HepG2 (cell line): ENCODE data around the gene FAM53C. TPM values are rescaled to one million over a fixed set of nuclear protein-coding genes. Genes with fewer than 3 reads are reported as not detected.

Source experiments
- CAMTA2 ChIP-seq: sonication (generic); formaldehyde crosslinking; IDR thresholded peaks from 2 replicates; pipeline ENCODE4 v1.4.0; 2020; ENCODE audit warnings: mild to moderate bottlenecking, missing genetic modification reagents, borderline replicate concordance
- JDP2 ChIP-seq: sonication (generic); formaldehyde crosslinking; IDR thresholded peaks from 2 replicates; pipeline ENCODE4 v1.8.1; 2022; ENCODE audit warnings: missing genetic modification reagents, borderline replicate concordance
- REPIN1 ChIP-seq: sonication (generic); formaldehyde crosslinking; IDR thresholded peaks from 2 replicates; pipeline ENCODE4 v1.8.0; 2022; ENCODE audit warnings: missing genetic modification reagents, low read depth, mild to moderate bottlenecking, borderline replicate concordance
- TCF7L2 ChIP-seq: IDR thresholded peaks from 2 replicates; pipeline ENCODE4 v1.6.1; 2011; ENCODE audit warnings: mild to moderate bottlenecking, low read depth, low read length, moderate library complexity
- ZNF143 ChIP-seq: sonication (generic); formaldehyde crosslinking; IDR thresholded peaks from 2 replicates; pipeline ENCODE4 v1.4.0; 2020; ENCODE audit warnings: missing genetic modification reagents
- ZNF766 ChIP-seq: sonication (generic); formaldehyde crosslinking; IDR thresholded peaks from 2 replicates; pipeline ENCODE4 v1.5.0; 2020; ENCODE audit warnings: missing genetic modification reagents, borderline replicate concordance
- polyA plus RNA-seq, 8 experiments: library from polyadenylated mRNA; depleted of rRNA in 3 of 8; stranded (reverse) in 7 of 8; unstranded in 1 of 8; fragments of >200 nt; fragmentation: Illumina TruSeq in 4 of 8; extraction: Trizol in 4 of 8; gene quantifications; 2 replicates each; pipeline versions ENCODE4 v1.2.1 to v1.2.3, GENCODE V29; 2011 to 2016; ENCODE audit warnings: low read depth in 4 of 8, missing spikeins in 1 of 8, mixed read lengths in 1 of 8; ENCODE audit not compliant: insufficient read depth in 1 of 8
- total RNA-seq, 5 experiments: library from RNA; depleted of rRNA; stranded (reverse); fragments of >200 nt; fragmentation: Illumina TruSeq; extraction: Trizol; gene quantifications; 2 replicates each; pipeline ENCODE4 v1.2.3, GENCODE V29; 2016; ENCODE audit warnings: low read depth in 1 of 5
- TF ChIP-seq, protein P1 (sequence below), 2 experiments: fragments of 450-650 bp in 1 of 2; sonication (generic) in 1 of 2; formaldehyde crosslinking in 1 of 2; IDR thresholded peaks; 2 replicates each; pipeline versions ENCODE4 v1.6.1 to v1.8.0; 2016 to 2022; ENCODE audit warnings: antibody characterized with exemption in 1 of 2, mild to moderate bottlenecking in 1 of 2, missing genetic modification reagents in 1 of 2
- TF ChIP-seq, protein P2 (sequence below): sonication (generic); formaldehyde crosslinking; IDR thresholded peaks from 2 replicates; pipeline ENCODE4 v1.5.0; 2020; ENCODE audit warnings: mild to moderate bottlenecking, missing genetic modification reagents, borderline replicate concordance
- TF ChIP-seq, protein P3 (sequence below): IDR thresholded peaks from 2 replicates; pipeline ENCODE4 v1.6.1; 2012; ENCODE audit warnings: low read length, improper control_type of control experiment

The FAM53C gene
- total and polyA plus RNA-seq, 2 of the 13 experiments (the other 11 are each of a cell fraction or from before 2014, with no cell fraction given), result 26.9 to 30.1 TPM

DNA sequence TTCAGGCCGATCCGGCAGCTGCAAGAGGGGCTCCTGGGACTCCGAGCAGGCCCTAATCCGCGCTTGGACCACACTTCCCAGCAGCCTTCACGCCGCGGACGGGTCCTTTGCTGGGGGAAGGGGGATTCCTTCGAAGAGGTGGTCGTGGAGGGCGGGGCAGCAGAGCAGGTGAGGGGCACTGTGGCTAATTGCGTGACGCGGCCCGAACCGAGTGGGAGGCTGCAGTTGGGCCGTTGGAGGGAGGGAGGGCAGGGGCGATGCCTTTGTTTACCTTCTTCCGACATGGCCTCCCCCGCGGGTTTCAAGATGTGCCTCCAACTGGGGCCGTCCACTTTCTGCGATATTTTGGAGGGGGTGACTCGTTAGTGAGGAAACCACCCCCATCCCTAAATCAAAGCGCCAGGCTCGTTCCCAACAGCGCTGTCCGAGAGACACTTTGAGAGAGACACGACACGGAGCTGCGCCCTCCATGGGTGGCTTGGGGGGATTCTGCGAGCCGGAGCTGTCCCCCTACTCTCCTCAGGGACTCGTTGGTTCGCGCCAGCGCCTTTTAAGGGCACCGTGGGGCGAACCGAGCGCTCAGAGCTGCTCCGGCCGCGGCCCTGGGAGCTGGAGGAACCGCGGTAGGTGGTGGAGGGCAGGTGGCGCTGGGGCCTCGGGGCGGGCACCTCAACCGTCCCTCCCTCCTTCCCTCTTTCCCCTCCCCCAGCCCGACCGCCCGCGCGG lies at the start of gene FAM53C (continued):
- TF ChIP-seq REPIN1 (CRISPR knock-in tag), result peak; percentile 86; the same call in 1 of the 2 replicates
- TF ChIP-seq ZNF143, result peak; percentile 91
- TF ChIP-seq, protein P1, sequence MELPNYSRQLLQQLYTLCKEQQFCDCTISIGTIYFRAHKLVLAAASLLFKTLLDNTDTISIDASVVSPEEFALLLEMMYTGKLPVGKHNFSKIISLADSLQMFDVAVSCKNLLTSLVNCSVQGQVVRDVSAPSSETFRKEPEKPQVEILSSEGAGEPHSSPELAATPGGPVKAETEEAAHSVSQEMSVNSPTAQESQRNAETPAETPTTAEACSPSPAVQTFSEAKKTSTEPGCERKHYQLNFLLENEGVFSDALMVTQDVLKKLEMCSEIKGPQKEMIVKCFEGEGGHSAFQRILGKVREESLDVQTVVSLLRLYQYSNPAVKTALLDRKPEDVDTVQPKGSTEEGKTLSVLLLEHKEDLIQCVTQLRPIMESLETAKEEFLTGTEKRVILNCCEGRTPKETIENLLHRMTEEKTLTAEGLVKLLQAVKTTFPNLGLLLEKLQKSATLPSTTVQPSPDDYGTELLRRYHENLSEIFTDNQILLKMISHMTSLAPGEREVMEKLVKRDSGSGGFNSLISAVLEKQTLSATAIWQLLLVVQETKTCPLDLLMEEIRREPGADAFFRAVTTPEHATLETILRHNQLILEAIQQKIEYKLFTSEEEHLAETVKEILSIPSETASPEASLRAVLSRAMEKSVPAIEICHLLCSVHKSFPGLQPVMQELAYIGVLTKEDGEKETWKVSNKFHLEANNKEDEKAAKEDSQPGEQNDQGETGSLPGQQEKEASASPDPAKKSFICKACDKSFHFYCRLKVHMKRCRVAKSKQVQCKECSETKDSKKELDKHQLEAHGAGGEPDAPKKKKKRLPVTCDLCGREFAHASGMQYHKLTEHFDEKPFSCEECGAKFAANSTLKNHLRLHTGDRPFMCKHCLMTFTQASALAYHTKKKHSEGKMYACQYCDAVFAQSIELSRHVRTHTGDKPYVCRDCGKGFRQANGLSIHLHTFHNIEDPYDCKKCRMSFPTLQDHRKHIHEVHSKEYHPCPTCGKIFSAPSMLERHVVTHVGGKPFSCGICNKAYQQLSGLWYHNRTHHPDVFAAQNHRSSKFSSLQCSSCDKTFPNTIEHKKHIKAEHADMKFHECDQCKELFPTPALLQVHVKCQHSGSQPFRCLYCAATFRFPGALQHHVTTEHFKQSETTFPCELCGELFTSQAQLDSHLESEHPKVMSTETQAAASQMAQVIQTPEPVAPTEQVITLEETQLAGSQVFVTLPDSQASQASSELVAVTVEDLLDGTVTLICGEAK (IDR thresholded peaks at IDR 0.05), result no peak
- TF ChIP-seq, protein P1 (CRISPR knock-in tag; IDR thresholded peaks at IDR 0.05), result no peak; the same call in 1 of the 2 replicates
- no peak for TF ChIP-seq CAMTA2 (CRISPR knock-in tag)
- TF ChIP-seq, protein P2, sequence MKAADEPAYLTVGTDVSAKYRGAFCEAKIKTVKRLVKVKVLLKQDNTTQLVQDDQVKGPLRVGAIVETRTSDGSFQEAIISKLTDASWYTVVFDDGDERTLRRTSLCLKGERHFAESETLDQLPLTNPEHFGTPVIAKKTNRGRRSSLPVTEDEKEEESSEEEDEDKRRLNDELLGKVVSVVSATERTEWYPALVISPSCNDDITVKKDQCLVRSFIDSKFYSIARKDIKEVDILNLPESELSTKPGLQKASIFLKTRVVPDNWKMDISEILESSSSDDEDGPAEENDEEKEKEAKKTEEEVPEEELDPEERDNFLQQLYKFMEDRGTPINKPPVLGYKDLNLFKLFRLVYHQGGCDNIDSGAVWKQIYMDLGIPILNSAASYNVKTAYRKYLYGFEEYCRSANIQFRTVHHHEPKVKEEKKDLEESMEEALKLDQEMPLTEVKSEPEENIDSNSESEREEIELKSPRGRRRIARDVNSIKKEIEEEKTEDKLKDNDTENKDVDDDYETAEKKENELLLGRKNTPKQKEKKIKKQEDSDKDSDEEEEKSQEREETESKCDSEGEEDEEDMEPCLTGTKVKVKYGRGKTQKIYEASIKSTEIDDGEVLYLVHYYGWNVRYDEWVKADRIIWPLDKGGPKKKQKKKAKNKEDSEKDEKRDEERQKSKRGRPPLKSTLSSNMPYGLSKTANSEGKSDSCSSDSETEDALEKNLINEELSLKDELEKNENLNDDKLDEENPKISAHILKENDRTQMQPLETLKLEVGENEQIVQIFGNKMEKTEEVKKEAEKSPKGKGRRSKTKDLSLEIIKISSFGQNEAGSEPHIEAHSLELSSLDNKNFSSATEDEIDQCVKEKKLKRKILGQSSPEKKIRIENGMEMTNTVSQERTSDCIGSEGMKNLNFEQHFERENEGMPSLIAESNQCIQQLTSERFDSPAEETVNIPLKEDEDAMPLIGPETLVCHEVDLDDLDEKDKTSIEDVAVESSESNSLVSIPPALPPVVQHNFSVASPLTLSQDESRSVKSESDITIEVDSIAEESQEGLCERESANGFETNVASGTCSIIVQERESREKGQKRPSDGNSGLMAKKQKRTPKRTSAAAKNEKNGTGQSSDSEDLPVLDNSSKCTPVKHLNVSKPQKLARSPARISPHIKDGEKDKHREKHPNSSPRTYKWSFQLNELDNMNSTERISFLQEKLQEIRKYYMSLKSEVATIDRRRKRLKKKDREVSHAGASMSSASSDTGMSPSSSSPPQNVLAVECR (CRISPR knock-in tag), result peak; percentile 69; the same call in 1 of the 2 replicates
- TF ChIP-seq ZNF766 (CRISPR knock-in tag), result peak; percentile 86; the same call in 1 of the 2 replicates
- no peak for TF ChIP-seq JDP2 (CRISPR knock-in tag)
- TF ChIP-seq, protein P3, sequence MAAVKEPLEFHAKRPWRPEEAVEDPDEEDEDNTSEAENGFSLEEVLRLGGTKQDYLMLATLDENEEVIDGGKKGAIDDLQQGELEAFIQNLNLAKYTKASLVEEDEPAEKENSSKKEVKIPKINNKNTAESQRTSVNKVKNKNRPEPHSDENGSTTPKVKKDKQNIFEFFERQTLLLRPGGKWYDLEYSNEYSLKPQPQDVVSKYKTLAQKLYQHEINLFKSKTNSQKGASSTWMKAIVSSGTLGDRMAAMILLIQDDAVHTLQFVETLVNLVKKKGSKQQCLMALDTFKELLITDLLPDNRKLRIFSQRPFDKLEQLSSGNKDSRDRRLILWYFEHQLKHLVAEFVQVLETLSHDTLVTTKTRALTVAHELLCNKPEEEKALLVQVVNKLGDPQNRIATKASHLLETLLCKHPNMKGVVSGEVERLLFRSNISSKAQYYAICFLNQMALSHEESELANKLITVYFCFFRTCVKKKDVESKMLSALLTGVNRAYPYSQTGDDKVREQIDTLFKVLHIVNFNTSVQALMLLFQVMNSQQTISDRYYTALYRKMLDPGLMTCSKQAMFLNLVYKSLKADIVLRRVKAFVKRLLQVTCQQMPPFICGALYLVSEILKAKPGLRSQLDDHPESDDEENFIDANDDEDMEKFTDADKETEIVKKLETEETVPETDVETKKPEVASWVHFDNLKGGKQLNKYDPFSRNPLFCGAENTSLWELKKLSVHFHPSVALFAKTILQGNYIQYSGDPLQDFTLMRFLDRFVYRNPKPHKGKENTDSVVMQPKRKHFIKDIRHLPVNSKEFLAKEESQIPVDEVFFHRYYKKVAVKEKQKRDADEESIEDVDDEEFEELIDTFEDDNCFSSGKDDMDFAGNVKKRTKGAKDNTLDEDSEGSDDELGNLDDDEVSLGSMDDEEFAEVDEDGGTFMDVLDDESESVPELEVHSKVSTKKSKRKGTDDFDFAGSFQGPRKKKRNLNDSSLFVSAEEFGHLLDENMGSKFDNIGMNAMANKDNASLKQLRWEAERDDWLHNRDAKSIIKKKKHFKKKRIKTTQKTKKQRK, result no peak
- TF ChIP-seq TCF7L2, result no peak
